Measurements from ENCODE around the gene MPRIP.
"Not testable (repeated sequence)": the region's sequence is repeated elsewhere in the genome, so short reads cannot be mapped to it uniquely, and the experiment has no call there.

Gene MPRIP

GRCh38 chr17:17042384-17042736, at the start of gene MPRIP:
MPRIP (plus strand) TSS chr17:17042457; CDS start chr17:17042849, 392 bp downstream.
- no peak for DNase-seq

DNA sequence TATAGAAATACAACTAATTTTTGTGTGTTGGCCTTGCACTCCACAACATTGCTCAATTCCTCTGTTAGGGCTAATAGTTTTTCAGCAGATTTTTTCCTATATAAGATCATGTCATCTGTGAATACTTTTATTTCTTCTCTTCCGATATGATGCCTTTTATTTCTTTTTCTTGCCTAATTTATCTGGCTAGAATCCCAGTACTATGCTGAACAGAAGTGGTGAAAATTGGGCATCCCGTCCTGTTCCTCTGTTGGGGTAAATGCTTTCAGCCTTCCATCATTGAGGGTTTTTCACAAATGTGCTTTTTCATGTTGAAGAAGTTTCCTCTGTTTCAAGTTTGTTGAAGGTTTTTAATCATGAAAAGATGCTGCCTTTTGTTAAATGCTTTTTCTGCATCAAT, 47.6 kb upstream of the MPRIP start:
- no peak for DNase-seq

GRCh38 chr17:16995930-16996329, 46.3 kb upstream of the MPRIP start:
- DNase-seq: no peak

DNA sequence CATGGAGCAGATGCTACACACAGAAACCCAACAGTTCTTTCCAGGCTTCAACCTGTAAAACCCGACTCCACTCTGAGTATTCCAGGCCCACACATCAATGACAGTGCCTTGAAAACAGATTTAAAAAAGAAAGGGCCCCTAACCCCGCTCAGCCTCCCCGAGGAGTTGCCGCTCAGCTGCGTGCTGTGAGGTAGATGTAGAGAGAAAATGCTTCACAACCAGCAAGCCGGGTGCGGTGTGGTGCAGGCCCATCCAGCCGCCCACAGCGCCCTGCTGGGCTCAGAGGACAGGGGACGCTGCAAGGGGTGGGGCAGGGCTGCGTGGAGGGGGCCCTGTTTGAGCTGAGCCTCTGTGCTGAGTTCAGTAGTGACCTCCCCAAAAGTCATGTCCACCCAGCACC, 45.5 kb upstream of the MPRIP start:
- not testable (repeated sequence) for DNase-seq

- no peak for DNase-seq
Measured at GRCh38 chr17:16997514-16998429, 44.5 kb upstream of the MPRIP start.

DNA sequence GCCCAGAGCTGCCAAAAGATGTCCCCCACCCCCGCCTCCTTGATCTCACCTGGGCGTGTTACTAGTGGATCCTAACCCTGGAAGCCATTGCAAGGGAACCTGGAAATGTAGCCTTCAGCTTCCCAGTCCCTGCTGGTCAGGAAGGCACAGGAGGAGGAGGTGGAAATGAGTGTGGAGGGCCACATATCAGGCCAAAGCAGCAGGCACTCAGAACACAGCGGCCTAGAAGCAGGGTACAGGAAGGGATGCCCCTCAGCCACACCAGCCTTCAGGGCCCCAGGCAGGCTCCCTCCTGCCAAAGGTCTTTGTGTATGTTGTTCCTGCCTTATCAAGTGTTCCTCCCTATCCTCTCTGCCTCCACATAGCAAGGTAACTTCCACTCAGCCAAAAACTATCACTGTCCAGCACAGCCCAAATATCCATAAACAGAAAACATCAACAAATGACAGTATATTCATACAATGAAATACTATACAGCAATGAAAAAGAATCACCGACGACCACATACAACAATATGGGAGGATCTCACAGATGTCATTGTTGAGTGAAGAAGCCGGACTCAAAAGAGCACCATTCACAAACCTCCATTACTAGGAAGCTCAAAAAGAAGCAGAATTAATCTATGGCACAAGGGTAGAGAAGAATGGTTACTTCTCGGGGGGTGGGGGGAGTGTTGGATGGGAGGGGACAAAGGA, 42.2 kb upstream of the MPRIP start:
- DNase-seq: no peak

DNA sequence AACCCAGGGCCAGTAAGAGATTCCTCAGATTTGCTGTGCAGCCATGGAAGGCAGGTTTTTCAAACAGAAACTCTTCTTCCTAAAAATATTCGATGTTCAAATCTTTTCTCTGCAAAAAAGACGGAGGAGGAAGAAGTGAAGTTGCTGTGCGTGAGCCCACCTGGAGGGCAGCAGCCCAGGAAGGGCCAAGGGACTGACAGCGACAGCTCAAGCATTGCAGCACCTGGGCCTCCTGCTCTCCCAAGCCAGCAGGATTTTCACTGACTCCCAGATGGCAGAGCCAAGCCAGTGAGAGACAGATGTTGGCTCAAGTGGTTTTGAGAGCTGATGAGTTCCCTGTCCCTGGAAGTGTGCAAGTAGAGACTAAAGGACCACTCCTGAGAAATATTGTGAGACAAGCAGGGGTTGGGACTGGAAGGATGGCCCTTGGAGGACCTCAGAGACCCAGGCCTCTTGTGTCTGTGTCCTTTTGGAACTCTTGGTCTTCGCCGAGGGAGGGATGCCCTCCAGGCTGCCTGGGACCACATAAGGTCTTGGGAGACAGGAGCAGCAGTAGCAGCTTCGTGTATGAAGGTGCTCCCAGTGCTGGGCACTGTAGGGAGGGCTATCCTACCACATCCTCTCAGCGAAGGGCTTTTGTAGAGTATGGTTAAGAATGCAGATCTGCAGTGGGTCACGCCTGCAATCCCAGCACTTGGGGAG, 41.0 kb upstream of the MPRIP start:
- no peak for DNase-seq

DNA sequence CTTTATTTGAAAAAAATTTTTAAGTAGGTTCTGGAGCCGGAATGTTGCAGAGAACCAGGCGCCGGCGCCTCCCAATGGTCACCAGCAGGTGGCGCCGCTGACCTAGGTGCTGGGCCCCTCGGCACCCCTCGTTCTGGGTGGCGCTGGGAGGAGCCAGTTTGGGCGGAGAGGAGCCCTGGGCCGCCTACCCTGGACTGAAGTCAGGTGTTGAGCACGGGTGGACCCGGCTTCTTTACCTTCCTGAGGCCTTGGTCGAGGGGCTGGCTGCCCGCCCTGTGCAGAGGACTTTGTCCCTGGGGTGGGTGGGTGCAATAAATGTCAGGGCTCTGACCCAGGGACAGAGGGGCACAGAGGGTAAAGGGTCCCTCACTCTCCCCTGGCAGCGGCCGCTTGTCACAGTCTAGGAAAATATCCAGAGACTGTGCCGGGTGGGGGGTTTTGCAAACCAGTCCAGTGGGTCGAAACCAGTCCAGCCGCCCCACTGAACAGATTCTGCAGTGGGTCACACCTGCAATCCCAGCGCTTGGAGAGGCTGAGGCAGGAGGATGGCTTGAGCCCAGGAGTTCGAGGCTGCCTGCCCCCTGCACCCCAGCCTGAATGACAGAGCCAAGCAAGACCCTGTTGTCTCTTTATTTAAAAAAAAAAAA, 40.3 kb upstream of the MPRIP start:
- DNase-seq: peak; percentile 23

DNA sequence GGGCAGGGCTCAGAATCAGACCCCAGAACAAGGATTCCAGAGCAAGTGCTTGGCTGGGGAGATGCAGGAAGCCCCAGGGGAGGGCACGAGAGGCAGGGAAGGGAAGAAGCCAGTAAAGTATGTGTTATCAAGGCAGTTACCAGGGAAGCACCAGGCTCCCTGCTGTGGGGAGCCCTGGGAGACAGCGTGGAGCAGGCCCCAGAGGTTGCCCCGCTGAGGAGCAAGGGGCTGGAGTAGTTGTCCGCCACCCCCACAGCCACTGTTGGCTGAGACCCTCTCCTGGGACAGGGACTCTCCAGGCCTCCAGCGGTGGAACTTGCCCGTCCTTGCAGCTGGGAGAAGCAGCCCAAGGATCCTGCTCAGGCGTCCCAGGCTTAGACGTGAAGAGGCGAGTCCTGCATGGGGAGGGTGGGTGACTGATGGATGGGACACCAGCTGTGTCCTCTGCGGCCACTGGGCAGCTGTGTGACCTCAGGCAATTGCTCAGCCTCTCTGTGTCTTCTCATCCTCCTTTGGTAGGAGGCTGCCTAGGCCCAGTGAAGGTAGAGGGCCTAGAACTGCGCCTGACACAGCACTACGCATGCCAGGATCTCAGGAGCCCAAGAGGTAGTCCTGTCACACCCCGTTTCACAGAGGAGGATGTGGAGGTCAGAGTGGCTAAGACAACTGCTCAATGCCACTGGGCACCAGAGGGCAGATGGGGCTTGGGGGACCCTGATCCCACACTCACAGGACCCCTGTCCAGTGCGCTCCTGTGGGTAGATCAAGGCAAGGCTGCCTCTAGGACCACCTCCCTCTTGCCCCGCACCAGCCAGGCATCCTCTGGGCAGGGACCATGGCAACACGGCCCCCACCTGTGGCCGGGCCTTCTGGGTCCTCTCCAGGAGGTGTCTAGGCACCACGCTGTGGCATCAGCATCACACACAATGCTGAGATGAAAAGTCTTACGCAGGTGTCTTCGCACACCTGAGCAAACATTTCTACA, 39.2 kb upstream of the MPRIP start:
- not testable (repeated sequence) for DNase-seq

DNA sequence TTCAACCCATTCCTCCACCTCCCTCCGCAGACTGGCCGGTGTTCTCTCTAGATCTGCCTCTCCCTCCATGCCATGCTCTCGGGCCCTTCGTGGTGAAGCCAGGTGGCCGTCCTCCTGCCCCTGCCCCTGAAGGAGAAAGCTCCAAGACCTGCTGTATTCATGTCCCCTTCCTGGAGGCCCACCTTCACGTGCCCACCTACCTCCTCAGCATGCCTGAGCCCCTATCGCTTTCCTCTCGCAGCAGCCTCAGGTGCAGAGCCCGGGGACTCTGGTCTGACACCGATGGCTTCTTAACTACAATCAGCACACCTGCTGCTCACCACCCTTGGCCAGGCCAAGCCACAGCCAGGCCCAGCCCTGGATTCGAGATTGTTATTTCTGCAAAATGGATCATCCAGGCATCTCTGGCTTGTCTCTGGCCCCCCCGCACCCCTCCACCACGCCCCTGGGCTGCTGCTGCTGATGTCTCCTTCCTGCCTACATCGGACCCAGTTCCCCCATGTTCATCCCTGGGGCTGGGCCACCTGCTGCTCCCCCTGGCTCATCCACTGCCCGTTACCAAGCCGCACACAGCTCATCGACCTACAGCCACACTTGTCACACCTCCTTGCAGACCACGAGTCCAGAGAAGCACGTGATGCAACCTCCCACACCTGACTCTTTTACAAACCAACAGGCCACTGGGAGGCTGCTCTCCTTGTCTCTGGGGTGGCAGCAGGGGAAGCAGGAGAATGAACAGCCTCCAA, 37.8 kb upstream of the MPRIP start:
- no peak for DNase-seq

DNA sequence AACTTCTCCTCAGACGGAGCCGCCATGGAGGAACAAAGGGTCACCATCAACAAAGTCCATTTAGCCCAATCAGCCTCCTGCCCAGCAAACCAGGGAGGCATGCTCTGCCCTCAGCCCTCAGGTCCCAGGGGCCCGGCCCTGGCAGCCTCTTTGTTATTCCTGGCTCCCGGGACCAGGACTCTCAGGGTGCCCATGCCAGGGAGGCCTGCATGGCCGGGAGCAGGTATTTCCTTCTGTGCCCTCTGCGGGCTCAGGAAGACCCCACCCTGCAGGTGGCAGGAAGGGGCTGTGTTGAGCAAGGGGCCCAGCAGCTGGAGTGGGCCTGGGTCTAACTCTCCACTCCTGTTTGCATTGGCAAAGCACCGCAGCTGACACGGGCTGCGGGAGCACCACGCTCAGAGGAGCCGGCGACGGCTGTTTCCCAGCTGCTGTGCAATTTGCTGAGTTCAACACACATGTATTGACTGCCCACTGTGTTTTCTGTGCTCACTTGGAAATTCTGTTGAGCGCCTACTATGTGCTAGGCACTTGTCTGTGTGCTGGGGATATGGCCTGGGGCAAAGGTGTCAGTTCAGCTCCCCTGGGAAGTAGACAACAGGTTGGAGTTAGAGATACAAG, 37.2 kb upstream of the MPRIP start:
- DNase-seq: not testable (repeated sequence)

DNA sequence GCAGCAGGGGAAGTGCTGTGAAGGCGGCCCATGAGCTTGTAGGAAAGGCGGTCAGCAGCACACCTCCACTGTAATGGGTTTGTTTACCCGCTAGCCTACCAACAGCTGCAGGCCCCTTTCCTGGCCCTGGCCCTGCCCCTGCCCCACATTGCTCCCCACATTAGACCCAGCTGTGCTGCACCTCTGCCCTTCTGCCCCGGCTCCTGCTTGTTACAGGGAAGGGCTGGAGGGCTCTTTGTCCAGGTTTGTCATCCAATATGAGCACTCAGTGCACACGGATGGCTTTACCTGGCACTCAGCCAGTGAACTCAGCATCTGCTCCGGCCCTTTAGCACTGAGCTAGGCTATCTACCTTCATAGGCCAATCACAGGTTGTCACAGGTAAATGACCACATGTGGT, 34.4 kb upstream of the MPRIP start:
- not testable (repeated sequence) for DNase-seq

GRCh38 chr17:17008621-17009397, 33.4 kb upstream of the MPRIP start:
- DNase-seq: not testable (repeated sequence)

GRCh38 chr17:17009972-17010371, 32.3 kb upstream of the MPRIP start:
- DNase-seq: not testable (repeated sequence)

GRCh38 chr17:17010545-17011034, 31.7 kb upstream of the MPRIP start:
- not testable (repeated sequence) for DNase-seq

GRCh38 chr17:17011043-17011907, 31.0 kb upstream of the MPRIP start:
- not testable (repeated sequence) for DNase-seq

- DNase-seq: not testable (repeated sequence)
Measured at GRCh38 chr17:17013828-17014747, 28.2 kb upstream of the MPRIP start.

Data from NK-92 treated with Interleukin-12 subunit alpha and Interleukin-12 subunit beta, amount 100 ng/mL, for 24 hours (cell line).